HG03442 (cell line): Measurements from ENCODE around the gene MYO5A.
"Not testable (repeated sequence)": the region's sequence is repeated elsewhere in the genome, so short reads cannot be mapped to it uniquely, and the experiment has no call there.

Experiments
- ATAC-seq: cut with Tn5 transposase; IDR thresholded peaks from one replicate; pipeline ENCODE4 v1.9.1; 2021; ENCODE audit warnings: mild to moderate bottlenecking, moderate library complexity; ENCODE audit not compliant: unreplicated experiment

MYO5A gene

GRCh38 chr15:52509500-52510245 is 19.0 kb downstream of the MYO5A start:
- no peak for ATAC-seq

DNA sequence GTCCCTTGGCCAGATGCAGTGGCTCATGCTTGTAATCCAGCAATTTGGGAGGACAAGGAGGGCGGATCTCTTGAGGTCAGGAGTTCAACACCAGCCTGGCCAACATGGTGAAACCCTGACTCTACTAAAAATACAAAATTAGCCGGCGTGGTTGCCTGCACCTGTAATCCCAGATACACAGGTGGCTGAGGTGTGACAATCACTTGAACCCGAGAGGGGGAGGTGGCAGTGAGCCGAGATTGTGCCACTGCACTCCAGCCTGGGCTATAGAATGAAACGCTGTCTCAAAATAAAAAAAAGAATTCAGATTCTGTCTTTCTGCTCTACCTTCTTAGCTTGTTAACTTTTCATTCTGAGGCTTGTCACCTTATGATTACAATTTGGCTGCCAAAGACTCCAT is 22.1 kb downstream of the MYO5A start:
- ATAC-seq: no peak

DNA sequence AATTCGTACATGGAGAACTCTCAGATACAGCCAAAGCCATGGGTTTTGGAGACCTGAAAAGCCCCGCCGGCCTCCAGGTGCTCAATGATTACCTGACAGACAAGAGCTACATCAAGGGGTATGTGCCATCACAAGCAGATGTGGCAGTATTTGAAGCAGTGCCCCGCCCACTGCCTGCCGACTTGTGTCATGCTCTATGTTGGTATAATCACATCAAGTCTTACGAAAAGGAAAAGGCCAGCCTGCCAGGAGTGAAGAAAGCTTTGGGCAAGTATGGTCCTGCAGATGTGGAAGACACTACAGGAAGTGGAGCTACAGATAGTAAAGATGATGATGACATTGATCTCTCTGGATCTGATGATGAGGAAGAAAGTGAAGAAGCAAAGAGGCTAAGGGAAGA is 23.5 kb downstream of the MYO5A start:
- no peak for ATAC-seq

DNA sequence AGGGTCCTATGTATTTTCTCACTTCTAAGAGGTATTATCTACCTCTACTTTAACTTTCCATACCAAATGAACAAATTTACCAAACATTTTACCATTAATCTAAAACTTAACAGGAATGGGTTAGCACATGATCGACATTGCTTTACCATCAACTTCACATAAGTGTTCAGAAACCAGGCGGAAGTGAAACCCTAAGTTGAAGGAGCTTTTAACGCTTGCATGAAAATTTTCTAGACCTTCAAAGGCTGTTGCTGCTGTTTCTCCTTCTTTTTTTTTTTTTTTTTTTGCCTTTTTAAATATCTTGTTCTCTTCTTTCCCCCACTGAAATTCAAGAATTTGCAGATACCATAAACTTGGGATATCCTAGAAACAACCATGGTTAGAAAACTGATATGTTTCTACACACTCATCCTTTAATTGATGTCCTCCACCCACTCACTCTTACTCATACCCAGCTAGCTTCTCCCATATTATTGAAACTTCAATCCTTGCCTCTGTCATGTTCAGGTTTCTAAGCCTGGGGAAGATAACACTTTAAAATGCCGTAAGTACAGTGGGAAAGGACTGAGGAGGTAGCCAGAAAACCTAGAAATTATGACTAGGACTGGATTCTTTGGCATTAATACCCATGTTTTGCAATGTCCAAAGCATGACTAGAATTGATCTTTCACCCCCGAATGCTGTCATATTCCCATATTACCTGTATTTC is 24.7 kb downstream of the MYO5A start:
- peak; percentile 78 for ATAC-seq

GRCh38 chr15:52502608-52503007 is 26.1 kb downstream of the MYO5A start:
- no peak for ATAC-seq

DNA sequence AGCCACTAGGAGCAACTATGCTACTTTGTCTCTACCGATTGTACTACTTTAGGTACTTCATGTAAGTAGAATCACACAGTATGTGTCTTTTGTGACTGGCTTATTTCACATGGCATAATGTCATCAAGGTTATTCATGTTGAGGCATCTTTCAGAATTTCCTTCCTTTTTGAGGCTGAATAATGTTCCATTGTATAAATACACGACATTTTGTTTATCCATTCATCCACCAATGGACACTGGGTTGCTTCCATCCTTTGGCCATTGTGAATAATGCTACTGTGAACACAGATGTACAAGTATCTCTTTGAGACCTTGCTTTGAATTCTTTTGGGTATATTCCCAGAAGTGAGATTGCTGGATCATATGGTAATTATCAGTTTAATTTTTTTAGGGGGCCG is 29.2 kb downstream of the MYO5A start:
- ATAC-seq: no peak

GRCh38 chr15:52498706-52499105 is 30.0 kb downstream of the MYO5A start:
- ATAC-seq: no peak

DNA sequence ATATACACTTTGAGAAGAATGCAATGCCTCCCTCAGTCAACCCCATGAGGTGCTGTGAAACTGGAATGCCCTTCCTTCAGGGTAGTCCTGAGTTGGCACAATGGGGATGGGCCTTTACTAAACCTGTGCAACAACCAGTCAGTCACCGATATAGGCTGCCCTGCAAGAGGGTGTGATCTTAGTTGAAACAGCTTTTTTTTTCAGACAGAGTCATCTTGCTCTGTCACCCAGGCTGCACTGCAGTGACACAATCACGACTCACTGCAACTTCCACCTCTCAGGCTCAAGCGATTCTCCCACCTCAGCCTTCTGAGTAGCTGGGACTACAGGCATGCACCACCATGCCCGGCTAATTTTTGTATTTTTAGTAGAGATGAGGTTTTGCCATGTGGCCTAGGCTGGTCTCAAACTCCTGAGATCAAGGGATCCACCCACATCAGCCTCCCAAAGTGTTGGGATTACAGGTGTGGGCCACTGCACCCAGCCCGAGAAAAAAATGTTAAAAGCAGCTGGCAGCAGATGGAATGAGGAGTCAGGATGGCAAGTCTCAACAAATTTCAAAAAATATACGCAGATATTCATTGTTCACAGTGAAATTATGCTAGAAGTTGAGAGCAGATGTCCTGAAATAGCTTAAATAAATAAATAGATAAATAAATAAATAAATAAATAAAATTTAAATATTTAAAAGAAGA is 31.8 kb downstream of the MYO5A start:
- ATAC-seq: no peak

- ATAC-seq: no peak
Measured at GRCh38 chr15:52496175-52496574, 32.5 kb downstream of the MYO5A start.

DNA sequence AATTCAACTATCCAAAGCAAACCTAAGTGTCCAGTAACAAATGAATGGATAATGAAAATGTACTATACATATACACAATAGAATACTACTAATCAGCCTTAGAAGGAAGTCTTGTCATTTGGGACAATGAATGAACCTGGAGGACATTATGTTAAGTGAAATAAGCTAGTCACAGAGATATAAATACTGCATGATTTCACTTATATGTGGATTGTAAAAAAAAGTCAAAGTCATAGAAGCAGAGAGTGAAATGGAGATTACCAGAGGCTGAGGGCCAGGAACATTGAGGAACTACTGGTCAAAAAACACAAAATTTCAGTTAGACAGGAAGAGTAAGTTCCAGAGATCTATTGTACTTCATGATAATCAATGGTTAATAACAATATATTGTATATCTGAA is 33.6 kb downstream of the MYO5A start:
- ATAC-seq: no peak

DNA sequence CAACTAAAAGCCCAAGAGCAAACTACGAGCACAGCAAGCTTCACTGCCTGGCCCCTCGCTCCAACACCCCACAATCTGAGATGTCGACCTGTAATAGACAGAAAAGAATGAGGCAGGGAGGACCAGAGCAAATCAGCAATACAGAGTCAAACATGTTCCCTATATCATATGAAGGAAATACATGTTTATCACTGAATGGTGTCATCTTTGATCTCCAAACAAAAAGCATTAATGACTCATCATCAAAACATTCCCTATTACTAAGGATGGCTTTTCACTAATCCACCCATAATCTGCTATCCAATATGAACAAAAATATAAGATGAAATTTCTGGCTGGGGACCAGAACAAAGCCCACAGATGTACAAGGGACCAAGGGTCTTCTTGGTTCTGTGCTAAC is 34.7 kb downstream of the MYO5A start:
- ATAC-seq: no peak

DNA sequence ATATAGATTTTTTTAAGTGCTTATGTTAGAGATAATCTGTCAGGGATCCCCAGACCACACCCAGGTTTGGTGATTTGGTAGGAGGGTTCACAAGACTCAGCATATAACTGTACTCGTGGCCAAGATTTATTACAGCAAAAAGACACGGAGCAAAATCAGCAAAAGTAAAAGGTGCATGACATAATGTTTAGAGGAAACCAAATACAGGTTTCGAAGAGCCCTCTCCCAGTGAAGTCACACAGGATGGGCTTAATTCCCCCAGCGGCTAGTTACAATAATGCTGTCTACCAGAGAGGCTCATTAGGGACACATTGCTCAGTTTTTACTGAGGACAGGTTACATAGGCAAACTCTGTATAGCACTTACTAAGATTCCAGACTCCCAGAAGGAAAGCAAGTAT is 36.5 kb downstream of the MYO5A start:
- ATAC-seq: no peak

DNA sequence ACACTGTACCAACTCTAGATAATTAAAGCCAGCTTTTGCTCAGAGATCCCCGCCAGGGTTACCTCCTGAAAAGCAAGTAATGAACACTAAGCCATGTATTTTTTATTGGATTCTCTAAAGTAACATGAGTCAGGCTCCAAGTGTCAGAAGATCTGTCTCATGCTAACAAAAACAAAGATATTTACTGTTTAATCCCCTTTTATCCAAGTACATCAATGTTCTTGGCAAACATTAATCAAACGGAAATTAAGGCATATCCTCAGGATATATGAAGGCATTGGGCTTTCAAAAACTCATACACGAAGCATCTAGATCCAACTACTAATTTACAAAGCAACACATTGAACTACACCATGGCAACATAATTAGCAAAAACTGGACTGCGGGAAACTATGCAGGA is 37.2 kb downstream of the MYO5A start:
- ATAC-seq: no peak

GRCh38 chr15:52489430-52489829 is 39.2 kb downstream of the MYO5A start:
- not testable (repeated sequence) for ATAC-seq

DNA sequence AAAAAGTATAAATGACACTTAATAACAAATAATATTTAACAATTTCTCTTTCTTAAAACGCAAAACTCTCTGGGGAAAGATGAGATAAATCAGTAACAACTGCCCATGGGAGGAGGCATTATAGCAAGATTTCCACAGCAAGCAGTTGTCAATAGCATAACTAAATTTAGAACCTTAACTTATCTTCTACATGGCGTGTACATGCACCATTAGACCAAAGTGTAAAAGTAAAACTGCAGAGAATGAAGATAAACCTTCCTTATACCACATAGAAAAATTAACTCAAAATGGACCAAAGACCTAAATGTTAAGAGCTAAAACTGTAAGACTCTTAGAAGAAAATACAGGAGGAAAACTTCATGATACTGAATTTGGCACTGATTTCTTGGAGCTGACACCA is 39.9 kb downstream of the MYO5A start:
- ATAC-seq: no peak

- ATAC-seq: no peak
Measured at GRCh38 chr15:52486003-52486996, 42.4 kb downstream of the MYO5A start.

- ATAC-seq: no peak
Measured at GRCh38 chr15:52485290-52485689, 43.4 kb downstream of the MYO5A start.

DNA sequence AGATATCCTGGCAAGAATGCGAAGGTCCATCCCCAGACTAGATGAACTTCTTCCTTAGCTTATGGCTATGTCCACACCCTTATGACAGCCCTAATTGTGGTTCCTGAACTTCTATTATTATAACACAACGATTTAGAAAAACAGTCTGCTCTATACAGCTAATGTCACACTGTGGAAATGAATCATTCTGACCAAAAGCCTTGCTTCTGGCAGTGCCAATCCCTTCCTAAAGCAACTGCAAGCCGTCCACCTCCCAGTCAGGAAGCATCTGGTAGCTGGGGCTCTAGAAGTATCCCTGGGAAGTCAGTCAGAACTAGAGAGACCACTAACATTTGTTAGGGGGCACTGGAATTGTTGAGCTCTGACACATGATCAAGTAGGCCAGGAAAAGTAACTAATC is 45.0 kb downstream of the MYO5A start:
- ATAC-seq: no peak

GRCh38 chr15:52481915-52482314 is 46.8 kb downstream of the MYO5A start:
- ATAC-seq: peak; percentile 98

DNA sequence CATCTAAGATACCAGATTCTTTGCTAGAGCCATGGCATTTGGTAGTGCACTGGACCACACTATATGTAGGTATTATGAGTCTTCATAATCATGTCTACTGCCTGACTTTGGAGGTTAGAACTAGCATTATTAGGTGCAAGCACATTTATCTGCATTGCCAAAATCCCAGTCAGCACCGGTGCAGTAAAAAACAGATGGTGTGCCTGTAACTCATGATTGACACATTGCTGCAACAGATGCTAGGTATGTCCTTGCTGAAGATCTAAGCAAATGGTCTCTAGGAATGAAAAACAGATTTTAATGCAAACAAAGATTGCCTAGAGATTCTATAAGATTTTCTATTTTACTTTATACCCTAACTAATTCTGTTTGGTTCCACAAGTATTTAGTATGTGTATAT is 47.7 kb downstream of the MYO5A start:
- ATAC-seq: no peak

GRCh38 chr15:52466716-52467115 is 62.0 kb downstream of the MYO5A start:
- ATAC-seq: no peak
